ENCODE data around the gene RTN4R.
"Not testable (repeated sequence)": the region's sequence is repeated elsewhere in the genome, so short reads cannot be mapped to it uniquely, and the experiment has no call there.

Gene RTN4R

GRCh38 chr22:20271114-20271994 lies 3.2 kb upstream of the RTN4R start:
- DNase-seq (ENCODE audit: low spot score): no peak

GRCh38 chr22:20270190-20271113 lies 2.3 kb upstream of the RTN4R start:
- not testable (repeated sequence) for DNase-seq (ENCODE audit: low spot score)

GRCh38 chr22:20269673-20270072 lies 1.6 kb upstream of the RTN4R start:
- DNase-seq (ENCODE audit: low spot score): not testable (repeated sequence)

GRCh38 chr22:20269201-20269600 lies 1.1 kb upstream of the RTN4R start:
- DNase-seq (ENCODE audit: low spot score): not testable (repeated sequence)

GRCh38 chr22:20267441-20268278 lies 458 bp downstream of the RTN4R start:
- DNase-seq (ENCODE audit: low spot score): peak; percentile 37

GRCh38 chr22:20266667-20267440 lies 1.3 kb downstream of the RTN4R start:
- not testable (repeated sequence) for DNase-seq (ENCODE audit: low spot score)

- DNase-seq (ENCODE audit: low spot score): not testable (repeated sequence)
Measured at GRCh38 chr22:20265772-20266666, 2.1 kb downstream of the RTN4R start.

- no peak for DNase-seq (ENCODE audit: low spot score)
Measured at GRCh38 chr22:20264614-20265452, 3.3 kb downstream of the RTN4R start.

- DNase-seq (ENCODE audit: low spot score): not testable (repeated sequence)
Measured at GRCh38 chr22:20263404-20264281, 4.5 kb downstream of the RTN4R start.

GRCh38 chr22:20262582-20263147 lies 5.5 kb downstream of the RTN4R start:
- DNase-seq (ENCODE audit: low spot score): no peak

- no peak for DNase-seq (ENCODE audit: low spot score)
Measured at GRCh38 chr22:20261848-20262581, 6.1 kb downstream of the RTN4R start.

GRCh38 chr22:20260071-20260765 lies 7.9 kb downstream of the RTN4R start:
- no peak for DNase-seq (ENCODE audit: low spot score)

- no peak for DNase-seq (ENCODE audit: low spot score)
Measured at GRCh38 chr22:20259327-20259688, 8.8 kb downstream of the RTN4R start.

GRCh38 chr22:20258584-20259326 lies 9.4 kb downstream of the RTN4R start:
- DNase-seq (ENCODE audit: low spot score): no peak

GRCh38 chr22:20258021-20258299 lies 10.2 kb downstream of the RTN4R start:
- DNase-seq (ENCODE audit: low spot score): no peak

All from GM03348 (cell line).